GM19035 (cell line): Measurements from ENCODE around the gene ME2.
"Not testable (repeated sequence)": the region's sequence is repeated elsewhere in the genome, so short reads cannot be mapped to it uniquely, and the experiment has no call there.

Source experiments
- ATAC-seq: cut with Tn5 transposase; IDR thresholded peaks from one replicate; pipeline ENCODE4 v1.9.1; 2021; ENCODE audit not compliant: unreplicated experiment

The ME2 gene

GRCh38 chr18:50878345-50879301 is at the start of gene ME2:
ME2 (plus strand) TSS chr18:50879118; CDS start chr18:50895821, 16,703 bp downstream.
- peak; percentile 95 for ATAC-seq

GRCh38 chr18:50829644-50830043 is 49.3 kb upstream of the ME2 start:
- no peak for ATAC-seq

- no peak for ATAC-seq
Observed at GRCh38 chr18:50830544-50830943, 48.4 kb upstream of the ME2 start.

- ATAC-seq, result no peak
Observed at GRCh38 chr18:50832754-50833153, 46.2 kb upstream of the ME2 start.

- ATAC-seq, result not testable (repeated sequence)
Observed at GRCh38 chr18:50833496-50833895, 45.4 kb upstream of the ME2 start.

- ATAC-seq, result no peak
Observed at GRCh38 chr18:50836521-50836957, 42.4 kb upstream of the ME2 start.

GRCh38 chr18:50839341-50839740 is 39.6 kb upstream of the ME2 start:
- no peak for ATAC-seq

- ATAC-seq, result no peak
Observed at GRCh38 chr18:50839996-50840395, 38.9 kb upstream of the ME2 start.

- no peak for ATAC-seq
Observed at GRCh38 chr18:50842846-50843245, 36.1 kb upstream of the ME2 start.

GRCh38 chr18:50844554-50844953 is 34.4 kb upstream of the ME2 start:
- no peak for ATAC-seq

GRCh38 chr18:50844960-50845359 is 34.0 kb upstream of the ME2 start:
- ATAC-seq, result no peak

- no peak for ATAC-seq
Observed at GRCh38 chr18:50847192-50847591, 31.7 kb upstream of the ME2 start.

GRCh38 chr18:50848061-50848551 is 30.8 kb upstream of the ME2 start:
- ATAC-seq, result no peak

- ATAC-seq, result no peak
Observed at GRCh38 chr18:50848991-50849390, 29.9 kb upstream of the ME2 start.

GRCh38 chr18:50849419-50849821 is 29.5 kb upstream of the ME2 start:
- ATAC-seq, result no peak

GRCh38 chr18:50850307-50851065 is 28.4 kb upstream of the ME2 start:
- ATAC-seq, result no peak

GRCh38 chr18:50853863-50854271 is 25.1 kb upstream of the ME2 start:
- no peak for ATAC-seq

- ATAC-seq, result no peak
Observed at GRCh38 chr18:50855976-50856757, 22.8 kb upstream of the ME2 start.

GRCh38 chr18:50857166-50857565 is 21.8 kb upstream of the ME2 start:
- not testable (repeated sequence) for ATAC-seq

- no peak for ATAC-seq
Observed at GRCh38 chr18:50857694-50858093, 21.2 kb upstream of the ME2 start.
